OCI-LY7 (cell line): Measurements from ENCODE around the gene SETD3. TPM values are rescaled to one million over a fixed set of nuclear protein-coding genes. Genes with fewer than 3 reads are reported as not detected.

Experiments
- BruUV-seq: library from RNA; stranded (reverse); fragments of 400-500 nt; replicated peaks from 2 replicates; lab custom pipeline; 2021; lab: Mats Ljungman, UMichigan
- CTCF ChIA-PET: fragments of 300-600 bp; sonication (Branson Sonifier 250); formaldehyde crosslinking; loops from one replicate; lab custom pipeline; 2022; ENCODE audit warnings: antibody characterized with exemption; ENCODE audit not compliant: unreplicated experiment; lab: Charles Lee
- POLR2A ChIA-PET: fragments of 300-600 bp; sonication (Branson Sonifier 250); formaldehyde crosslinking; loops from one replicate; lab custom pipeline; 2022; ENCODE audit warnings: antibody characterized with exemption; lab: Charles Lee
- DNase-seq: peaks from one replicate; pipeline ENCODE4 v3.0.0-alpha.2; 2015; ENCODE audit warnings: low spot score
- H2AFZ ChIP-seq: fragments of 200-600 bp; sonication (generic), shearing (Covaris generic); 2 replicates; pipeline ENCODE4 v1.6.1; 2014; ENCODE audit warnings: mild to moderate bottlenecking, antibody characterized with exemption, low read length, moderate library complexity
- H3K27ac ChIP-seq: fragments of 200-600 bp; sonication (generic); 2 replicates; pipeline ENCODE4 v1.5.1; 2014; ENCODE audit warnings: mixed run types, low read depth, mild to moderate bottlenecking, moderate library complexity, low read length, inconsistent platforms; ENCODE audit not compliant: poor library complexity, severe bottlenecking
- H3K36me3 ChIP-seq: fragments of 200-600 bp; sonication (generic); 2 replicates; pipeline ENCODE4 v1.6.1; 2014; ENCODE audit warnings: mild to moderate bottlenecking, antibody characterized with exemption, low read length, moderate library complexity, mixed read lengths; ENCODE audit not compliant: insufficient read depth
- H3K4me1 ChIP-seq: fragments of 200-600 bp; sonication (generic); 2 replicates; pipeline ENCODE4 v1.5.1; 2014; ENCODE audit warnings: mild to moderate bottlenecking, low read length; ENCODE audit not compliant: insufficient read depth, poor library complexity, severe bottlenecking
- H3K4me2 ChIP-seq: fragments of 200-600 bp; sonication (generic); 2 replicates; pipeline ENCODE4 v1.6.1; 2014; ENCODE audit warnings: mild to moderate bottlenecking, low read length
- H3K4me3 ChIP-seq: fragments of 200-600 bp; sonication (generic); 2 replicates; pipeline ENCODE4 v1.5.1; 2014; ENCODE audit warnings: mild to moderate bottlenecking, low read depth, low read length; ENCODE audit not compliant: poor library complexity, severe bottlenecking
- H3K79me2 ChIP-seq: fragments of 200-600 bp; sonication (generic); 2 replicates; pipeline ENCODE4 v1.6.1; 2016; ENCODE audit warnings: low read depth, mild to moderate bottlenecking, low read length, moderate library complexity, mixed read lengths; ENCODE audit not compliant: insufficient read depth
- H3K9me2 ChIP-seq: fragments of 200-600 bp; sonication (generic); 2 replicates; pipeline ENCODE4 v1.6.1; 2016; ENCODE audit warnings: mild to moderate bottlenecking, low read length, mixed read lengths; ENCODE audit not compliant: insufficient read depth
- H3K9me3 ChIP-seq: fragments of 200-600 bp; sonication (generic); 2 replicates; pipeline ENCODE4 v1.6.1; 2014; ENCODE audit warnings: mild to moderate bottlenecking, mixed run types, low read length, mixed read lengths
- H4K20me1 ChIP-seq: fragments of 200-600 bp; sonication (generic); 2 replicates; pipeline ENCODE4 v1.6.1; 2014; ENCODE audit warnings: mild to moderate bottlenecking, antibody characterized with exemption, low read length, moderate library complexity, mixed read lengths; ENCODE audit not compliant: insufficient read depth
- EZH2phosphoT487 ChIP-seq: fragments of 200-600 bp; sonication (generic); IDR thresholded peaks from 2 replicates; pipeline ENCODE4 v1.6.1; 2018; ENCODE audit warnings: low read depth, borderline replicate concordance, mild to moderate bottlenecking, mixed run types, antibody characterized with exemption, low read length, moderate library complexity, mixed read lengths
- intact Hi-C: fragments of 100-400 bp; cut with micrococcal nuclease; formaldehyde crosslinking; loops from one replicate; pipeline ENCODE4 v1.10.0; 2022; ENCODE audit not compliant: unreplicated experiment
- total RNA-seq, 2 experiments: library from RNA; depleted of rRNA in 1 of 2; stranded (reverse); fragments of >200 nt in 1 of 2; shearing (Covaris generic) in 1 of 2; gene quantifications; 2 replicates each; pipeline ENCODE4 v1.2.3, GENCODE V29; 2014 to 2022
- TF ChIP-seq, protein P1 (sequence below): fragments of 200-600 bp; sonication (generic); conservative IDR thresholded peaks from 2 replicates; pipeline ENCODE4 v1.5.1; 2014; ENCODE audit warnings: mild to moderate bottlenecking, antibody characterized with exemption, low read length, moderate library complexity, mixed read lengths

SETD3 gene
- total RNA-seq, 2 experiments from 2014 or later = 42.4 to 65.5 TPM

DNA sequence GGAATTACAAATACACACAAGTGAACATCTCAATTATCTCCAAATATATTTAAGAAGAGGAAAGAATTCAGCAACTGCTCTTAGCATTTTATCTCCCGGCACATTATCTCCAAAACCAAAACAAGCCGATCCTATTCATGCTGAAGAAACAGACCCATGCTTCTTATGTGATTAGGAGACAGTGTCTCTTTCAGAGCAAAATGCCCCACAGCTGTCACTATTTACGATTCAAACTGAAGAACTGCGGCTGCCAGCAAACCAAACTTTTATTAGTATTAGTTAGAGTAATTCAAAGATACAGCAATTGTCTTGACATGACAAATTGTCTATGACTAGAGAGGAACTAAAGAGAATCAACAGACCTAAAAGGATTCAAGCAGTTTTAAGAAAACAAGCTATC lies 79.4 kb downstream of the SETD3 start:
- no peak overlapping the region for H3K27ac ChIP-seq
- no peaks in the 10 kb centered on the region for H3K4me1 ChIP-seq
- no peaks in the 10 kb centered on the region for H3K79me2 ChIP-seq
- no peaks in the 10 kb centered on the region for H4K20me1 ChIP-seq
- peaks cover 54% of the 10 kb centered on the region for H3K36me3 ChIP-seq
- no peak overlapping the region for H3K4me3 ChIP-seq
- no peak overlapping the region for H2AFZ ChIP-seq
- ChIA-PET POLR2A (interaction anchor here (0.9 to 1.5 kb wide), 3 partner anchors 15 to 19 kb away, joined by 3 read pairs; no protein-coding TSS in a partner anchor), CTCF (interaction anchor here (1.1 kb wide), 1 partner anchor 15 kb away, joined by 4 read pairs; no protein-coding TSS in a partner anchor)
- intact Hi-C loops = no loop called here
- no peaks in the 10 kb centered on the region for H3K9me3 ChIP-seq
- no TSS peak for BruUV-seq
- no peaks in the 10 kb centered on the region for H3K9me2 ChIP-seq
- no peak for DNase-seq
- no peak for TF ChIP-seq EZH2phosphoT487
- TF ChIP-seq, protein P1, sequence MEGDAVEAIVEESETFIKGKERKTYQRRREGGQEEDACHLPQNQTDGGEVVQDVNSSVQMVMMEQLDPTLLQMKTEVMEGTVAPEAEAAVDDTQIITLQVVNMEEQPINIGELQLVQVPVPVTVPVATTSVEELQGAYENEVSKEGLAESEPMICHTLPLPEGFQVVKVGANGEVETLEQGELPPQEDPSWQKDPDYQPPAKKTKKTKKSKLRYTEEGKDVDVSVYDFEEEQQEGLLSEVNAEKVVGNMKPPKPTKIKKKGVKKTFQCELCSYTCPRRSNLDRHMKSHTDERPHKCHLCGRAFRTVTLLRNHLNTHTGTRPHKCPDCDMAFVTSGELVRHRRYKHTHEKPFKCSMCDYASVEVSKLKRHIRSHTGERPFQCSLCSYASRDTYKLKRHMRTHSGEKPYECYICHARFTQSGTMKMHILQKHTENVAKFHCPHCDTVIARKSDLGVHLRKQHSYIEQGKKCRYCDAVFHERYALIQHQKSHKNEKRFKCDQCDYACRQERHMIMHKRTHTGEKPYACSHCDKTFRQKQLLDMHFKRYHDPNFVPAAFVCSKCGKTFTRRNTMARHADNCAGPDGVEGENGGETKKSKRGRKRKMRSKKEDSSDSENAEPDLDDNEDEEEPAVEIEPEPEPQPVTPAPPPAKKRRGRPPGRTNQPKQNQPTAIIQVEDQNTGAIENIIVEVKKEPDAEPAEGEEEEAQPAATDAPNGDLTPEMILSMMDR = no peak
- H3K4me2 ChIP-seq = no peak overlapping the region

DNA sequence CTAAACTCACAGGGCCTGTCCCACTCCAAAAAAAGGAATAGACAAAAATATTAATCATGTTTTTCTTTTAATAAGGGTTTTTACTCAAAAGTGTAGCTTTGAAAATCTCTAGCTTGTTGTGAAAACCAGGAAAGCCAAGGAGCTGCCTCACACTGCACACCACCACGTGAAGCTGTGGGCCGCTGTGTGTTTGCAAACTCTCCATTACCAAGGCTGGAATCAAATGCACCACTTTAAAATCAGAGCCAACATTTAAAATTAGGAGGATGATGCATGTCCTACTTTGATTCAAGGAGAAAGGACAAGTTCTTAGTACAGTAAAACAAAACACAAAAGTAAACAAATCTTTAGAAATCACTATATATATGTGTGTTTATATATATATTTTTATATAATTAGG lies 83.0 kb downstream of the SETD3 start:
- no peak overlapping the region for H3K4me2 ChIP-seq
- no peaks in the 10 kb centered on the region for H4K20me1 ChIP-seq
- H3K9me2 ChIP-seq = no peaks in the 10 kb centered on the region
- POLR2A ChIA-PET = no interaction called here
- no peaks in the 10 kb centered on the region for H3K79me2 ChIP-seq
- DNase-seq = no peak
- TF ChIP-seq EZH2phosphoT487 = no peak
- no peak overlapping the region for H2AFZ ChIP-seq
- CTCF ChIA-PET = interaction anchor here (0.9 kb wide), 1 partner anchor 18 kb away, joined by 3 read pairs; no protein-coding TSS in a partner anchor
- no peaks in the 10 kb centered on the region for H3K9me3 ChIP-seq
- no peak overlapping the region for H3K27ac ChIP-seq
- intact Hi-C loops = no loop called here
- H3K4me3 ChIP-seq = no peak overlapping the region
- no TSS peak for BruUV-seq
- no peaks in the 10 kb centered on the region for H3K4me1 ChIP-seq
- peaks cover 28% of the 10 kb centered on the region for H3K36me3 ChIP-seq

GRCh38 chr14:99395909-99396530 lies 84.6 kb downstream of the SETD3 start:
- intact Hi-C loops = no loop called here
- TF ChIP-seq EZH2phosphoT487 = no peak
- TF ChIP-seq, protein P1 = no peak
- no peak for DNase-seq

More at GRCh38 chr14:99395909-99396530, 84.6 kb downstream of the SETD3 start:
- Histone ChIP-seq H3K9me2 (no peaks in the 10 kb centered on the region), H4K20me1 (no peaks in the 10 kb centered on the region), H3K4me2 (no peak overlapping the region), H3K4me3 (no peak overlapping the region), H3K9me3 (no peaks in the 10 kb centered on the region), H2AFZ (no peak overlapping the region), H3K36me3 (peaks cover 26% of the 10 kb centered on the region), H3K79me2 (no peaks in the 10 kb centered on the region), H3K27ac (no peak overlapping the region), H3K4me1 (no peaks in the 10 kb centered on the region)
- ChIA-PET POLR2A (no interaction called here), CTCF (no interaction called here)
- BruUV-seq = no TSS peak
